ENCODE results near the gene NACA.
"Not testable (repeated sequence)": the region's sequence is repeated elsewhere in the genome, so short reads cannot be mapped to it uniquely, and the experiment has no call there.

NACA gene

DNA sequence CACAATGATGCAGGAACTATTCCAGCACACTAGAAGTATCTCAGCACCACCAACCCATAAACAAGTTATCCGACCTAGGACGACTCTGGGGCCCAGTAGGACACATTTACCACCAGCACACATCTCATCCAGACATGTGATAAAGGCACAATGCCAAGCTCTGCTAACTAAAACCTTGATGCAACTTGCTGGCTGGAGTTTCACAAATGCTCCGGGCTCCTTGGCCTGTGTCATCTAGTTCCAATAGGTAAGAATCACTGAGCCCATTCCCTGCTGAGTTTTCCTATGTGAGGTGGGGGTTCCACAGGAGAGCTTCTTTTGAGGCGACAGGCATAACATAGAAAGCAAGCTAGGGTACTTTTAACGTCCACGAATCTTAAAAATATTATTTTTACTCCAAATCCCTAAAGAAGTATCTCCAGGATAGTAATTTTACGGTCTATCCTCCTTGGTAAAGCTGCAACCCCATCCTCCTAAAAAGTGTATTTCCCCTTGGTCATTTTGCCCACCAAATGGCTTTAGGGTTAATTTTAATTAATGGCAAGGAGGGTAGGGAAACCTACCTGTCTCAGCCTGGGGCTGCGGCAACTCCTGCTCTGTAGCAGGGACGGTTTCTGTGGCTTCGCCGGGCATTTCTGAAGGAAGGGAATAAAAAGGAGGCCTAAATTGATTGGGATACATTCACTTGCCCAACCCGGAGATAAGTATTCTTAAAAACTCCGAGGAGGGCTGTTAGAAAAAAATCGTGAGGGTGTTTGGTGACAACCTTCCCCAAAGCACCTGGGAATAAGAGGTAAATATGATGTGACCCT is 1.0 kb downstream of the NACA start:
- DNase-seq, result peak; percentile 25

DNA sequence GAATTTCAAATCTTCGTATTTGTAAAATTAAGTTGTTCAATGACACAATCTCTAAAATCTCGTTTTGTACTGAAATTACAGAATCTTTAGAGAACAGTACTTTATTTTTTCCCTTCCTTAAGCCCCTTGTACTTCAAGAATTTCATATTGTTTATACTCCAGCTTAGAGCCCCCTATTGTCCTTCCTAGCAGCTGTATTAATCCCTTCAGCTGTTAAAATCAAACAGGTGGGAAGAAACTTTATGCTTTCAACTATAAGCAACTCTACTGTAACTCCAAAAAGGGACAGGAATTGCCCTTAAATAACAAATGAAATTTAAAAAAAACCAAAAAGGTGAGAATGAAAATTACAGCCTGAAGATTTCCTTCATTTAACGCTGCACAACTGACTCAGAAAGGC is 1.7 kb downstream of the NACA start:
- DNase-seq, result no peak

DNA sequence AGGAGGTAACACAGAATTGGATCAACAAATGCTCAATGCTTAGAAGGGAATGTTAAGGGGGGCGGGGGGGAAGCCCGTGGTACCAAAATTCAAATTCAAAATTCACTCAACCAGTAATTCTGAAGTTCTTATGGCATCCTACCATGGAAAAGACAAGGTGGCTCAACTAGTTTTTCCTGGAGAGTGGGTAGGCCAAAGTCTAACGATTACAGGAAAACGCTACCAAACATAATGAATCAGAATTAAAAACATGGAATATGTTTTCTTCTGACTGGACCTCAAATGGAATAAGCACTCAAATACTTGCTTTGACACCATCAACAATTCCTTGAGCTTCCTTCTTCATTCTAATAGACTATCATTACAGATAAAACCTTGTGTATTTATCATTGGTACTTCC is 2.3 kb downstream of the NACA start:
- no peak for DNase-seq

DNA sequence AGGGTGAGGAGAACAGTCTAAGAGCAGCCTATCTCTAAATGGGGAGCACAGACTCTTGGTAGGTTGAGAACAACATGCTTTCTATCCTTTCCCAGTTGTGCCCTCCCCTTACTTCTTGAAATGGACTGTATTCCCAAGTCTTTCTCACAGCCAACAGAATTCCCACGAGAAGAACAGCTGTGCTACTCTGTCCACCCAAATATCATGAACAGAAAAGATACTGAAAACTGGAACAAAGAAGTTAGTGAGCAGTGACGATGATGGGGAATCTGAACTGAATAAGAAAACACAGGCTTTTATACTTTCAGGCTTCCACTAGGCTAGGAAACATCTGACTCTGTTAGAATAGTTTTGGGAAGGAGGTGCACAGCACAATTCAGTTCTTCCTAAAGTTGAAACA is 3.4 kb downstream of the NACA start:
- no peak for DNase-seq

DNA sequence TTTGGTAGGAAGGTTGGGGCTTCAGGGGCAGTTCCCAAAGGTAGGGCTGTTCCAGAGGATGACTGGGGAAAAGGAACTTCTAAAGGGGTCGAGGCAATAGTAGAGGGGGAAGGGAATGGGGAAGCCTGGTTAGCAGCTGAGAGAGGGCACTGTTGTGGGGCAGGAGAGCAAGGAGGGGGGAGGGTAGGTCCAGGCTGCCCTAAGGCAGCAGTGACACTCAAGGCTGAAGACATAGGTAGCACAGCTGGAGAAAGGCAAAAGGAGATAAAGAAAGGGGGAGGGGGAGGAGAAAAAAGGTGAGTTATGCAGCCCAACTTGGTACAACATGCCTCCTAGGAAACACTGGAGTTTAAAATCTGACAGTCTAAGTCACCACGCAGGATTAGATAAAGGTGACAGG is 3.9 kb downstream of the NACA start:
- DNase-seq, result no peak

DNA sequence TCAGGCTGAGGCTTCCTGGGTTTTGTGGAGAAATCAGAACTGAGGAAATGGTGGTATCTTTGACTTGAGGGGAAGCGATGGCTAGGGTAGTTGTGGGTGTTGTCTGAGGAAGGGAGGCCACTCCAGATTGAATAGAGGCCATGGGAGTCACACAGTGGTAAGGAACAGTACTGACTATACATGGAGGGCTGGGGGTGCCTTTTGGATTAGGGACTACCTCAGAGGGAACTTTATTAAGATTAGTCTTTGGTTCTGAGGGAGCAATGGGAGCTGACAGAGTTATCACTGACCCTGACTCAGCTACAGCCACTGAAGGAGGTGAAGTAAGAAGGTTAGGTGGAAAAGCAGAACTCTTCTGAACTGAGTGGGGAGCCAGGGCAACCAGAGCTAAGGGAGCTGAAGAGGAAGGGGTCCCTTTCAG is 4.4 kb downstream of the NACA start:
- no peak for DNase-seq

DNA sequence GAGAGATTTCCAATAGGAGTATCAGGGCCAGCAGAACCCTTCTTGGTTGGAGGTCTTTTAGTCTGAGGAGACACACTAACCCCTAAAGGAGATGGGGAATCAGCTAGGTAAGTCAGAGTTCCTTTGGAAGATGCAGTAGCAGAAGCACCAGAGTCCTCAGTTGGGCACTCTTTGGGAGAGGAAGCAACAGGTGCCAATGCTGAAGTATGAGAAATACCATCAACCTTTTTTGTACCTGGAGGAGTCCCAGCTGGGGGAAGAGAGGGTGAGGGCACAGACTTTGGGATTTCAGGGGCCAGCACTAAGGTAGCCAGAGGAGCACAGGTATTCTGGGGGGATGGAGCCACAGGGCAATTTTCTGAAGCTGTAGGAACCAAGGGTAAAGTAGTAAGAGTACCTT is 6.0 kb downstream of the NACA start:
- DNase-seq, result no peak

DNA sequence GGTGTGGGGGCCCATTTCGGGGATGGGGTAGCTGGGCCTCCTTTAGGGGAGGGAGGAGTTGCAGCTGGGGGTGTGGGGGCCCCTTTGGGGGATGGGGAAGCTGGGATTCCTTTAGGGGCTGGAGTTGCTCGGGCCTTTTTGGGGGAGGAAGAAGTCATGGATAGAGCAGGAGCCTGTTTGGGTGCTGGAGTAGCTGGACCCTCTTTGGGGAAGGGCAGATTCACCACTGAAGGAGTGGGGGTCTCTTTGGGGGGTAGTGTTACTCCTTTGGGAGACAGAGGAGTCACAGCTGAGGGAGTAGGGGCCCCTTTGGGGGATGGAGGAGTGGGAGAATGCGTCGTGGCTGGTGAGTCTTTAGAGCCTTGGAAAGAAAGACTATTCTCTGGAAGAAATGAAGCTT is 6.5 kb downstream of the NACA start:
- no peak for DNase-seq

DNA sequence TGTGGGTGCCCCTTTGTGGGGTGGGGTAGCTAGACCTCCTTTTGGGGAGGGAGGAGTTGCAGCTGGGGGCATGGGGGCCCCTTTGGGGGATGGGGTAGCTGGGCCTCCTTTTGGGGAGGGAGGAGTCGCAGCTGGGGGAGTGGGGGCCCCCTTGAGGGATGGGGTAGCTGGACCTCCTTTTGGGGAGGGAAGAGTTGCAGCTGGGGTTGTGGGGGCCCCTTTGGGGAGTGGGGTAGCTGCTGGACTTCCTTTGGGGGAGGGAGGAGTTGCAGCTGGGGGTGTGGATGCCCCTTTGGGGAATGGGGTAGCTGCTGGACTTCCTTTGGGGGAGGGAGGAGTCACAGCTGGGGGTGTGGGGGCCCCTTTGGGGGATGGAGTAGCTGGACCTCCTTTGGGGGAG is 7.0 kb downstream of the NACA start:
- DNase-seq, result no peak

DNA sequence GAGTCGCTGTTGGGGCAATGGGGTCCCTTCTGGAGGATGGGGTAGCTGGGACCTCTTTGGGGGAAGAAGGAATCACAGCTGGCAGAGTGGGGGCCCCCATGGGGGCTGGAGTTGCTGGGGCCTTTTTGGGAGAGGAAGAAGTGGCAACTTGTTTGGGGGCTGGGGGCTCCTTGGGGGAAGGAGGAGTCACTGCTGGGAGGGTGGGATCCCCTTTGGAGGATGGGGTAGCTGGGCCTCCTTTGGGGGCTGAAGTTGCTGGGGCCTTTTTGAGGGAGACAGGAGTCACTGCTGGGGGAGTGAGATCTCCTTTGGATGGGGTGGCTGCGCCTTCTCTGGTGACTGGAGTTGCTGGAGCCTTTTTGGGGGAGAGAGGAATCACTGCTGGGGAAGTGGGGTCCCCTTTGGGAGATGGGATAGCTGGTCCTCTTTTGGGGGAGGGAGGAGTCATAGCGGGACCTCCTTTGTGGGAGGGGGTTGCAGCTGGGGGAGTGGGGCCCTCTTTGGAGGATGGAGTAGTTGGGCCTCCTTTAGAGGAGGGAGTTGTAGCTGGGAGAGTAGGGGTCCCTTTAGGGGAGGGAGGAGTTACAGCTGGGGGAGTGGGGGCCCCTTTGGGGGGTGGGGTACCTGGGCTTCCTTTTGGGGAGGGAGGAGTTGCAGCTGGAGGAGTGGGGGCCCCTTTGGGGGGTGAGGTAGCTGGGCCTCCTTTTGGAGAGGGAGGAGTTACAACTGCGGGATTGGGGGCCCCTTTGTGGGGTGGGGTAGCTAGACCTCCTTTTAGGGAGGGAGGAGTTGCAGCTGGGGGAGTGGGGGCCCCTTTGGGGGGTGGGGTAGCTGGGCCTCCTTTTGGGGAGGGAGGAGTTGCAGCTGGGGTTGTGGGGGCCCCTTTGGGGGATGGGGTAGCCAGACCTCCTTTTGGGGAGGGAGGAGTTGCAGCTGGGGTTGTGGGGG is 7.9 kb downstream of the NACA start:
- no peak for DNase-seq

DNA sequence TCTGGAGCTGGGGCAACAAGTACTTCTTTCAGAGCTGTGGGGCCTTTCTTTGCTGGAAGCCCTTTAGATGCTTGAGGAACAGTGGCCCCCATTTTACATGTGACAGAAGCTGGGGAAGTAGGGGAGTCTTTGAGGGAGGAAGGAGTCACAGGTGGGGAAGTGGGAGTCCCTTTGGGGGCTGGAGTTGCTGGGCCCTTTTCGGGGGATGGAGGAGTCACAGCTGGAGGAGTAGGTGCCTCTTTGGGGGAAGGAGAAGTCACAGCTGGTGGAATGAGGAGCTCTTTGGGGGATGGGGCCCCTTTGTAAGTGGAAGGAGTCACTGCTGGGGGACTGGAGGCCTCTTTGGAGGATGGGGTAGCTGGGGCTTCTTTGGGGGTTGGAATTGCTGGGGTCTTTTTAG is 8.6 kb downstream of the NACA start:
- DNase-seq, result no peak

DNA sequence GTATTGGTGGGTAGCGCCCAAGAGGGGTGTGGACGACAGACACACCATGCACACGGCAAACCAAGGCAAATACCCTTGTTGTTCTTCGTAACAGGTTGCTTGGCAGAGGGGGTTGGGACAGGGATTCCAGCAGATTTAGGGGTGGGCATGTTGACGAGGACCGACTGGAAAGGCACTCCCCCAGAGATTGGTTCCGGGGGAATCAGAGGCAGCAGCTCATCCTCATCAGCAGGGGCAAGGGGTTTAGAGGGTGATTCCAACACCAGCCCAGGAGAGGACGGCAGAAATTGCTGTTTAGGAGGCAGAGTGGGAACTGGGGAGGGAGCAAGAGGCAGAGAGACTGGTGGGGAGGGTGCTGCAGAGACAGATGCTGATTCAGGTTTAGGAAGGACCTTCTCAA is 9.3 kb downstream of the NACA start:
- no peak for DNase-seq

DNA sequence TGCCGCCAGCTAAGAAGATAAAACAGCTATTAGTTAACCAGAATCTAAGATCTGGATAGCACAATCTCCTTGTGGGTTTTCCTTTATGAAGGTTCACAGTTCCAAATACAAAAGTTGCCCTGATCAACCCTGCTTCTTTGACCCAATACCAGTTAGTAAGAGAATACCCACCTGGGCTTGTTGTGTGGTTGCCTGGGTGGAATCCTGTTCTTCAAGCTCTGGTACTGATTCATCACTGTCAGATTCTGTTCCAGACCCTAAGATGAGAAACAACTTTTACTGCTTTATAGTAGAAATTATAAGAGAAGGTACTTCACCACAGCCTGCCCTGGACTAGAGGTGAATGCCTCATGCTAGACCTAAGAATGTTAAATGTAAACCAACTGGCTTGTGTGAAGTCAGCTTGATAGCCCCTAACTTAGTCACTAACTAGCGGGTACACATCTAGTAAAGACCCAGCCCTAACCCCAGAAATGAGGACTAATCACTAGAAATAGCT is 10.6 kb downstream of the NACA start:
- no peak for DNase-seq

DNA sequence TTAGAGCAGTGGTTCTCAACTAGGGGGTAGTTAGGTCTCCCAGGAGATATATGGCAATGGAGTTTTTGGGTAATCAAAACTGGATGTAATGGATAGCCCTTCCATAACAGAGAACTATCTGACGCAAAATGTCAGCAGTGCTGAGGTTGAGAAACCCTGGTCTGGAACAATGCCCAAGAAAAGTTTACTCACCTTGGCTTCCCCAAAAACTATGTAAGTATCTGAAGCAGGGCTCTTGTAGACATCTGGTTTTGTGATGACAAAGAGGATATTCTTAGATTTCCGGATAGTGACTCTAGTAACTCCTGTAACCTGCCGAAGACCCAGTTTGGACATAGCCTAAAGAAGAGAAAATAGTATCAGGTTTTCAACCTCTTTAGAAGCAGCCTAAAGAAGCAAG is 11.8 kb downstream of the NACA start:
- DNase-seq, result no peak

DNA sequence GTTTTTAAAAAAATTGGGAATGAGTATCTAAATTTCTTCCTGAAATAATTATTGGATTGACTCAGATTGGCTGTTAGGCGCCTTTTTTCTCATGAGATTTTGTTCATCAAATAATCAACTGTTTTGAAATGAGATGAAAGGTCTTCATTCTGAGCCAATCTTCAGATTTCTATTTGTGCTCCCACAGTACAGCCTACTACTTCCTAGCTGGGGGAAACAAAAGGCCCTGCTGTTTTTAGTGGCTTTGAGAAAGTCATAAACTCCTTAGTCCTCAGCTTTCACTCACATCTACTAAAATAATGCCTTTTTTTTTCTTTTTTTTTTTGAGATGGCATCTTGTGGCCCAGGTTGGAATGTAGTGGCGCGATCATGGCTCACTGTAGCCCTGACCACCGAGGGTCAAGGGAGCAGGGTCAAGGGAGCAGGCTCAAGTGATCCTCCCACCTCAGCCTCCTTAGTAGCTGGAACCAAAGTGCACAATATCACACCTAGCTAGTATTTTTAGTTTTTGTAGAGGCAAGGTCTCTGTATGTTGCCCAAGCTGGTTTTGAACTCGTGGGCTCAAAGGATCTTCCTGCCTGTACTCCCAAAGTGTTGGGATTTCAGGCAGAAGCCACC is 15.2 kb downstream of the NACA start:
- DNase-seq, result no peak

DNA sequence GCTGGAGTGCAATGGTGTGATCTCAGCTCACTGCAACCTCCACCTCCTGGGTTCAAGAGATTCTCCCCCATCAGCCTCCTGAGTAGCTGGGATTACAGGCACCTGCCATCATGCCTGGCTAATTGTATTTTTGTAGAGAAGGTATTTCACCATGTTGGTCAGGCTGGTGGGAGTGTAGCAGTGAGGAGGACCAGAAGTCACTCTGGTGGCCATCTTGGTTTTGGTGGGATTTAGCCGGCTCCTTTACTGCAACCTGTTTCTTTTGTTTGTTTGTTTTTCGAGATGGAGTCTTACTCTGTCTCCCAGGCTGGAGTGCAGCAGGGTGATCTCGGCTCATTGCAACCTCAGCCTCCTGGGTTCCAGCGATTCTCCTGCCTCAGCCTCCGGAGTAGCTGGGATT is 20.6 kb downstream of the NACA start:
- DNase-seq, result not testable (repeated sequence)

DNA sequence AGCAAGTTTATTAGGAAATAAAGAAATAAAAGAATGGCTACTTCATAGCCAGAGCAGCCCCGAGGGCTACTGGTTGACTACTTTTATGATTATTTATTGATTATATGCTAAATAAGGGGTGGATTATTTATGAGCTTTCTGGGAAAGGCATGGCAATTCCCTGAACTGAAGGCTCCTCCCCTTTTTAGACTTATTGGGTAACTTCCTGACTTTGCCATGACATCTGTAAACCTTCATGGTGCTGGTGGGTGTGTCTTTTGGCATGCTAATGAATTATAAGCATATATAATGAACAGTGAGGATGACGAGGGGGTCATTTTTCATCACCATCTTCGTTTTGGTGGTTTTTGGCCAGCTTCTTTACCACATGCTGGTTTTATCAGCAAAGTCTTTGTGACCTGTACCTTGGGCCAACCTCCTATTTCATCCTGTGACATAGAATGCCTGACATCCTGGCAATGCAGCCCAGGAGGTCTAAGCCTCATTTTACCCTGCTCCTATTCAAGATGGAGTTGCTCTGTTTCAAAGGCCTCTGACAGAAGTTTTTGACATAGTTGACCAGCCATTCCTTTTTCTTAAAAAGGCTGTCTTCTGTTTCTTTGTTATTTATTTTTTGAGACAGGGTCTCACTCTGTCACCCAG is 26.0 kb downstream of the NACA start:
- no peak for DNase-seq

DNA sequence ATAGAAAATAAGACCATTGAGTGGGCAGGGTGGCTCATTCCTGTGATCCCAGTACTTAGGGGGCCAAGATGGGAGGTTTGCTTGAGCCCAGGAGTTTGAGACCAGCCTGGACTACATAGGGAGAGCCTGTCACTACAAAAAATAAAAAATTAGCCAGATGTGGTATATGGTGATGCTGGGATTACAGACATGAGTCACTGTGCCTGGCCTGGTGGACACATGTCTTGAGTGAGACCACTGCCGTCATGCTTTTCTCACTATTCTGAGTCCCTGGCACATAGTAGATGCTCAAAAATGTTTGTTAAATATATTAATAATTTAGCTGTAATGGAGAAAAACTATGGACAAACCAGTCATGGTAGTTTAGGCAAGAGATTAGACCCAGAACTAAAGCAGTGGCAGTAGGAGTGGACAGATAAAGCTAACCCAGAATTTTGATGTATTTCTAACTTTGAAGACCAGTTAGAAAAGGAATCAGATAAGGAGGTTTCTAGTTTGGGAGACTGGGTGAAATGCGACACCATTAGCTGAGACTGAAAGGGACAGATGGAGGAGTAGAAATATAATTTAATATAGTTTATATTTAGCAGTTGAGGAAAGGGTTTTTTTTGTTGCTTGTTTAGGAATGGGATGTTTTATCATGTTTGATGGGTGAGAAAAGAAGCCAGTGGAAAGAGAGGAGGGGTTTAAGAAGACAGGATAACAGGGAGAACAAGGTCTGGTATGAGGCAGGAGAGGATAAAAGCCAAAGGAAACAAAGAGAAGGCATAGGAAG is 29.6 kb downstream of the NACA start:
- no peak for DNase-seq

DNA sequence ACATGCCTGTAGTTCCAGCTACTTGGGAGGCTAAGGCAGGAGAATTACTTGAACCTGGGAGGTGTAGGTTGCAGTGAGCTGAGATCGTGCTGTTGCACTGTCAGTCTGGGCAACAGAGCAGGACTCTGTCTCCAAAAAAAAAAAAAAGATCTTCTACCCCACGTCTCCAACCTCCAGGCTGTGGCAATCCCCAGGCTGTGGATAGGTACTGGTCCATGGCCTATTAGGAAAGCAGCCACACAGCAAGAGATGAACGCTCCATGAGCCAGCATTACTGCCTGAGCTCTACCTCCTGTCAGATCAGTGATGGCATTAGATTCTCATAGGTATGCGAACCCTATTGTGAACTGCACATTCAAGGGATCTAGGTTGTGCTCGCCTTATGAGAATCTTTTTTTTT is 30.9 kb downstream of the NACA start:
- DNase-seq, result no peak

DNA sequence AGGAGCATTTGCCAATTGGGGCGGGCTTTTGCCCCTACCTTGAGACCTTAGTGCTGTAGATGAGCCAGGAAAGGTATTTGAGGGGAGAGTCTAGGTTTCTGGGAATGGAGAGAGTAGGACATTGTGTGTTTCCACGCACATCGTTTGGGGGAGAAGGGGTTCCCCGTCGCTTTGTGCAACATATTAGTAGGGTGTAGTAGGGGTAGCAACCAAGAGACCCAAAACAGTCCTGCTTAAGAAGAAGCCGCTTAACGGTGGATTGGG is 36.3 kb downstream of the NACA start:
- DNase-seq, result no peak

DNA sequence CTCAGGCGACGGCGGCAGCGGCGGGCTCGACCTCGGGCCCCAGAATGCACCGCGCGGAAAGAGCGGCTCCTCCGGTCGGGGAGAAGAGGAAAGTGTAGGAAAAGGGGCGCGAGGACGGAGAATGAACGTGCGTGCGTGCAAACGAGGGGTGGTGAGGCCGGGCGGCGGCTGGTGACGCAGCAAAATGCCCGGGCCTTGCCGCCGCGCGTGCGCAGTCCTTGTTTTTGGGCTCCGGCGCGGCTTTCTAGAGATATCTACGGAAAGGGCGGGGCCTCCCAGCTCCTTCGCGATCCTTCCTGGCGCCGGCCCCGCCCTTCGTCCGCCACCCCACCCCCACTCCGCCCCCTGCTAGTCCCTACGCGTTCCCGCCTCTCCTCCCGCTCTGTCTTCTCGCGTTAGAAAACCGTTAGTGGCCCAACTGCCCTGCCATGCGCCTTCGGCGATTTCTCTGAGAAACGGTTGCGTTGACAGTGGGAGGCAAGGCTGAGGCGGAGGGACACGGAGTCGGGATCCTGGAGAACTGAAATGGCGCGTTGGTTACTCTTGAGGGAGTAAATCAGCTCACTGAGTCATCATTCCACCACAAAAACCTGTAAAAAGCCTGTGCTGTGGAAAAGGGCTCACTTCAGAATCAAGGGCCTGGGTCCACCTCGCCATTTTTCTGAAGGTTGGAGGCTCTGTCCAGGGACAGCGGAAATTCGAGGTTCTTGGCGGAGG is 36.8 kb downstream of the NACA start, which contains the start of gene PTGES3:
Gene PTGES3 (minus strand): TSS at position 156 of the 717 bp plus-strand sequence. CDS start 285 bp downstream, outside the sequence.
- DNase-seq, result peak; percentile 97

Measured in kidney glomerular epithelial cell (primary cell).